Fibroblast of pulmonary artery (primary cell): ENCODE data around the gene EPHA3.

Experiments used
- DNase-seq: peaks from one replicate; pipeline ENCODE4 v3.0.0-alpha.2; 2010; ENCODE audit warnings: low read depth
- H3K4me3 ChIP-seq: replicated peaks from 2 replicates; pipeline ENCODE4 v1.5.1; 2011; ENCODE audit warnings: low read depth, mild to moderate bottlenecking, control low read depth, low read length, moderate library complexity
- CTCF ChIP-seq: IDR thresholded peaks from 2 replicates; pipeline ENCODE4 v1.5.1; 2011; ENCODE audit warnings: mild to moderate bottlenecking, control low read depth, low read length, inconsistent platforms; ENCODE audit errors: missing control alignments

EPHA3 gene

GRCh38 chr3:89105503-89105902, 1.9 kb upstream of the EPHA3 start:
- no peak for DNase-seq
- no peak overlapping the region for H3K4me3 ChIP-seq
- TF ChIP-seq CTCF, result no peak

DNA sequence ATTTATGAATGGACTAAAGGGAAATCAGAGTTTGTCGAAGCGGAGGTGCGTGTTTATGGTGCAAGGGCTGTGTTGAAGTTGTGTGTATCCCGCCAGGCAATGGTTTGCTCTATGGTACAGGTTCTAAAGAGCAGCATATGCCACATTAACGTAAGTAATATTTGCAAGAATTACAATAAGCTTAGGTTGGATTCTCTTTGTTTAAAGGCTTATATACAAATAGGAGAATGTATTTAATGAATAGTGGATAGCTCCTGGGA, 800 bp downstream of the EPHA3 start:
- no peak for TF ChIP-seq CTCF
- DNase-seq, result no peak
- no peak overlapping the region for H3K4me3 ChIP-seq

DNA sequence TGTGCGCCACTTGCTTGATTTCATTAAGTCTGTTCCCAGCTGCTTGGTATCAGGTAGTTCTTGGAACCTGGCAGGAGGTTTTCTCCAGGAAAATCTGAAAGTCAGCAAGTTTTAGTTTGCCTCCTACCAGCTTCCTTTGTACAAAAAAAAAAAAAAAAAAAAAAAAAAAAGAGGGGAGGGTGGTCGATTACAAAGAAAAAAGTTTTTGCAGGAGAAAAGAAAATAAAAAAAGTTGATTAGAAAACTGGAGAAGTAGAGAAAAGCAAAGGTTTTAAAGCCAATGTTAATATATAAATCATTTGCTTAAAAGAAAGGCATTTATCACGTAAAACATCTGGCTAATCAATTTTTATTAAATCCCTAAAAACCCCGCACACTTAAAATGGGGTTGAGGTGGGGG, 5.9 kb downstream of the EPHA3 start:
- no peak overlapping the region for H3K4me3 ChIP-seq
- no peak for DNase-seq
- TF ChIP-seq CTCF, result no peak

DNA sequence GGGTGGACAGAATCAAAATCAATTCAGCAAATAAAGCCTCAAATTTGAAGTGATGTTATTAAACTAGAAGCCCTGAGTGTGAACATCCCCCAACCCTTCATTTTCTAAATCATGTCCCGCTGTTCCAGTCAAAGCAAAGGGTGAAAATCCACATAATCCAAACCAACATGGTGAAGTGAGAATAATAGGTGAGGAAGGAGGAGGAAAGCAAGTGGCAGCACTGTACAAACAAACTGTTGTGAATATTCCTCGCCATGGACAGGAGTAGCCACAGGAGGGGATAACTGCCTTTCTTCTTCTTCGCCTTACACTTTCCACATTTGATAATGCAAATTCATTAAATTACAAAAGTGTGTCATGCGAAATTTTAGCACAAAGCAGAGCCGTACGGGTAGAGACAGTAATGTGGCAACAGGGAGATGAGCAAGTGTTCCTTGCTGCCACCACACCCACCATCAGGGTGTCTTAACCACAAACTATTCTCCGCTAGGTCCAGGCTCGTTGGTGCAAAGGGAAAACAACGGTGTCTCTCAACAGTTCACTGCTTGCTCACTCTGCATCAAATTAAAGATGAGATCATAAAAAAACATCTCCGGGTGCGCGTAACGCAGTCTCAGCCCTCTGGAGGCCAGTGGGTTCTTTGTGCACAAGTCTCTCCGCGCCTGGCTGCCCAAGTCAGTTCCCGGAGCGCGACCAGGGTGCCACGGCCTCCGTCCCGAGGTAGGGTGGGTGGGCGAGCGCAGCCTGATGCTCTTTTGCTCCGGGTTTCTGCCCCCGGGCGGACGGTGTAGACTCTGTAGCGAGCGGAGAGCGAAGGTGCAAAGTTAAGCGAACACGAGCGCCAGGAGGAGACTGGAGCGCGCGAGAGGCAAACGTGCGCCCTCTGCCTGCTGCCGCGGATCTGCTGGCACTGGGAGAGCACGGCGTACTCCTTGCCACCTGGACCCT, 6.7 kb downstream of the EPHA3 start:
- H3K4me3 ChIP-seq, result peak overlapping the region; percentile 51
- TF ChIP-seq CTCF, result peak; percentile 59
- peak; percentile 56 for DNase-seq

DNA sequence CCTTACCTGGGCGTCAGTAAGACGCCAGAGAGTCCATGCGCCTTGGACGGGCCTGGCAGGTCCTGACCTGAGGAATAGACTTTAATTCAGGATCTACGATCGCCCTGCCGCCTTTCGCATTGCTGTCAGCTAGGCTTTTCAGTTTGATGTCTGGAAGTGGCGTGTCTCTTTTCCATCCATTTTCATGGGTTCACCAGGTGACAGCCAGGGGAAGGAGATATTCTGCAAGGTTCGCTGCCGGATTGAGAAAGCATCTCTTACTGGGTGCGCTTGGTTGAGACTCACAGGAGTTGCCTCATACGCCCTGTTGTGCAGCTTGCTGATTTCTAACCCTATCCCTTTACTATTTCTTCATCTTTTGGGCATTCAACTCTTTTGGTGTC, 7.4 kb downstream of the EPHA3 start:
- no peak for TF ChIP-seq CTCF
- no peak overlapping the region for H3K4me3 ChIP-seq
- DNase-seq, result no peak

DNA sequence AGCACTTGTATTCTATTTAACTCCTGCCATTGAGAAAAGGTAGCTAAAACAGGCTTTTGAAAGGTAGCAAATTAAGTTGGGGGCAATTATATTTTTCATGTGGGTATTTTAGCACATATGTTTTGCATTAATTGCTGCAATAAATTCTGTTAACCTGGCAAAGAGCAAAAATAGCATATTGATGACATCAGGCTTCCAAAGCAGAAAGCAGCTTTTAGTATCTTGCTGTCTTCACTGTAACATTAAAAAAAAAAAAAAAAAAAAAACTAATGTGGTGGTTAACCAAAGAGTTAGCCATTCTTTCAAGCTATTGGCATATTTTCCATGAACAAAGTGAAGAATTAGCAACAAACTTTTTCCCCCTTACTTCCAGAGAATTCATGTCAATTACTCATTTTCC, 9.1 kb downstream of the EPHA3 start:
- TF ChIP-seq CTCF, result no peak
- no peak for DNase-seq
- H3K4me3 ChIP-seq, result no peak overlapping the region

DNA sequence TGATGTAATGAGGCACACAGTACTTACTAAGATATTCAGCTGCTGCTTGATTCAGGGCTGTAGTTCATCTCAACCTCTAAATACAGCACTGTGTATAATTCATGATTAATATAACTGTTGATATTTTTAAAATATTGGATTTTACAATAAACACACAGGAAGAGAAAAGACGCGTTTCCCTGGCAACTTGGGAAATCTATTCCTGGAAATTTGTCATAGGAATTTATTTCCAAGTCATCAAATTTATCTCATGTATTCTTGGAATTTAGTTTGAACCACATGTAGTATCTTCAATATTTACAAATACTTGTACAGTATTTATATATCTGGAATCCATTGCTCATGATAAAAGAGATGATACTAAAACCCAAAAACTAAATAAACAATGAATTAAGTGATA, 30.6 kb downstream of the EPHA3 start:
- no peak for TF ChIP-seq CTCF
- DNase-seq, result no peak
- no peak overlapping the region for H3K4me3 ChIP-seq
